H1 (cell line): ENCODE data around the gene HSCB. TPM values are rescaled to one million over a fixed set of nuclear protein-coding genes. Genes with fewer than 3 reads are reported as not detected.
"Not testable (repeated sequence)": the region's sequence is repeated elsewhere in the genome, so short reads cannot be mapped to it uniquely, and the experiment has no call there.

Experiments used
- CTCF ChIA-PET: fragments of 300-600 bp; sonication (Branson Sonifier 250); formaldehyde crosslinking; loops from one replicate; lab custom pipeline; 2021; ENCODE audit not compliant: partially characterized antibody; lab: Charles Lee
- POLR2A ChIA-PET: fragments of 300-600 bp; sonication (Branson Sonifier 250); formaldehyde crosslinking; loops from one replicate; lab custom pipeline; 2021; ENCODE audit warnings: inconsistent platforms; ENCODE audit not compliant: partially characterized antibody; lab: Charles Lee
- DNase-seq, 2 experiments: peaks; one replicate each; pipeline versions ENCODE4 v3.0.0 to v3.0.0-alpha.2; 2010 to 2022; ENCODE audit warnings: low spot score in 2 of 2, low read depth in 1 of 2, mixed read lengths in 1 of 2
- FAIRE-seq: peaks from 2 replicates; lab custom pipeline; 2011; peaks lifted over from hg19 to GRCh38; lab: Jason Lieb, UNC
- H2AFZ ChIP-seq: 2 replicates; pipeline ENCODE4 v1.8.1; 2012; ENCODE audit warnings: low read length, inconsistent platforms
- H2AK5ac ChIP-seq: 2 replicates; pipeline ENCODE4 v1.6.1; 2013; ENCODE audit warnings: low read depth, low read length
- H2BK120ac ChIP-seq: replicated peaks from 2 replicates; pipeline ENCODE3; 2013; ENCODE audit warnings: low read depth, low read length, inconsistent platforms
- H2BK12ac ChIP-seq: 2 replicates; pipeline ENCODE4 v1.6.1; 2013; ENCODE audit warnings: low read depth, low read length
- H2BK15ac ChIP-seq: 2 replicates; pipeline ENCODE4 v1.6.1; 2013; ENCODE audit warnings: low read length
- H2BK20ac ChIP-seq: 2 replicates; pipeline ENCODE4 v1.6.1; 2013; ENCODE audit warnings: low read length
- H2BK5ac ChIP-seq: 2 replicates; pipeline ENCODE4 v1.6.1; 2013; ENCODE audit warnings: low read depth, low read length
- H3K14ac ChIP-seq: 2 replicates; pipeline ENCODE4 v1.6.1; 2013; ENCODE audit warnings: inconsistent platforms; ENCODE audit not compliant: insufficient read length
- H3K18ac ChIP-seq: 2 replicates; pipeline ENCODE4 v1.6.1; 2013; ENCODE audit warnings: low read length; ENCODE audit errors: extremely low read depth
- H3K23ac ChIP-seq: 2 replicates; pipeline ENCODE4 v1.6.1; 2013; ENCODE audit warnings: inconsistent platforms; ENCODE audit not compliant: insufficient read length
- H3K23me2 ChIP-seq: 2 replicates; pipeline ENCODE4 v1.6.1; 2013; ENCODE audit warnings: low read depth, low read length
- H3K27ac ChIP-seq: 2 replicates; pipeline ENCODE4 v1.6.1; 2011; ENCODE audit warnings: low read depth, low read length, inconsistent platforms
- H3K27me3 ChIP-seq, 4 experiments: replicated peaks in 1 of 4; 1 replicate in 1 of 4; 2 replicates in 3 of 4; pipeline versions ENCODE4 v1.6.1 to v1.8.1; 2011 to 2013; ENCODE audit warnings: low read length in 3 of 4, mild to moderate bottlenecking in 3 of 4, inconsistent platforms in 2 of 4, mixed read lengths in 2 of 4, moderate library complexity in 1 of 4; ENCODE audit not compliant: control insufficient read depth in 3 of 4, insufficient read depth in 3 of 4; ENCODE audit errors: extremely low read depth in 1 of 4
- H3K36me3 ChIP-seq, 4 experiments: 2 replicates each; pipeline versions ENCODE4 v1.6.1 to v1.8.1; 2011 to 2013; ENCODE audit warnings: mild to moderate bottlenecking in 4 of 4, low read length in 3 of 4, moderate library complexity in 2 of 4, control low read depth in 1 of 4, inconsistent platforms in 1 of 4; ENCODE audit not compliant: insufficient read depth in 4 of 4, control insufficient read depth in 2 of 4
- H3K4ac ChIP-seq: replicated peaks from 2 replicates; pipeline ENCODE3; 2013; ENCODE audit warnings: low read length, low read depth, mixed read lengths, inconsistent platforms; ENCODE audit not compliant: insufficient read length
- H3K4me1 ChIP-seq, 4 experiments: replicated peaks in 1 of 4; 1 replicate in 1 of 4; 2 replicates in 3 of 4; pipeline versions ENCODE4 v1.6.1 to v1.8.1; 2011 to 2013; ENCODE audit warnings: low read length in 3 of 4, inconsistent platforms in 2 of 4, mixed read lengths in 1 of 4; ENCODE audit not compliant: insufficient read depth in 4 of 4, control insufficient read depth in 3 of 4
- H3K4me2 ChIP-seq, 2 experiments: 2 replicates each; pipeline versions ENCODE4 v1.6.1 to v1.8.1; 2011 to 2013; ENCODE audit warnings: low read depth in 2 of 2, low read length in 2 of 2, control low read depth in 1 of 2, inconsistent platforms in 1 of 2, mild to moderate bottlenecking in 1 of 2; ENCODE audit not compliant: insufficient read depth in 1 of 2
- H3K4me3 ChIP-seq, 4 experiments: fragments of 200-600, 300-600 bp in 1 of 4; sonication (generic), shearing (Covaris generic), sonication (Bioruptor Twin) in 1 of 4; 2 replicates each; pipeline versions ENCODE4 v1.5.1 to v1.8.1; 2011 to 2016; ENCODE audit warnings: low read length in 4 of 4, low read depth in 3 of 4, control low read depth in 2 of 4, inconsistent platforms in 2 of 4, mild to moderate bottlenecking in 2 of 4, mixed read lengths in 1 of 4, moderate library complexity in 1 of 4; ENCODE audit not compliant: insufficient read depth in 2 of 4; ENCODE audit errors: extremely low read depth in 1 of 4
- H3K56ac ChIP-seq: replicated peaks from 2 replicates; pipeline ENCODE3; 2013; ENCODE audit warnings: low read depth, mild to moderate bottlenecking, mixed read lengths, low read length, inconsistent platforms; ENCODE audit not compliant: insufficient read length
- H3K79me1 ChIP-seq: 2 replicates; pipeline ENCODE4 v1.6.1; 2013; ENCODE audit warnings: low read depth, low read length, control low read depth
- H3K79me2 ChIP-seq, 2 experiments: 2 replicates each; pipeline versions ENCODE4 v1.6.1 to v1.8.1; 2012 to 2013; ENCODE audit warnings: low read length in 2 of 2, mild to moderate bottlenecking in 2 of 2, inconsistent platforms in 1 of 2; ENCODE audit not compliant: insufficient read depth in 2 of 2, control insufficient read depth in 1 of 2
- H3K9ac ChIP-seq, 4 experiments: replicated peaks in 1 of 4; 1 replicate in 1 of 4; 2 replicates in 3 of 4; pipeline versions ENCODE4 v1.6.1 to v1.8.1; 2011 to 2013; ENCODE audit warnings: low read depth in 3 of 4, low read length in 3 of 4, control low read depth in 2 of 4, mild to moderate bottlenecking in 2 of 4, moderate library complexity in 2 of 4, inconsistent platforms in 1 of 4; ENCODE audit errors: extremely low read depth in 1 of 4
- H3K9me3 ChIP-seq, 2 experiments: 2 replicates each; pipeline versions ENCODE4 v1.6.1 to v1.8.1; 2012 to 2013; ENCODE audit warnings: mild to moderate bottlenecking in 2 of 2, moderate library complexity in 2 of 2, control low read depth in 1 of 2, inconsistent platforms in 1 of 2, low read depth in 1 of 2, low read length in 1 of 2, mixed read lengths in 1 of 2; ENCODE audit not compliant: insufficient read depth in 2 of 2
- H4K20me1 ChIP-seq, 2 experiments: replicated peaks in 1 of 2; 2 replicates each; pipeline versions ENCODE3 to v1.8.1; 2011 to 2013; ENCODE audit warnings: inconsistent platforms in 2 of 2, low read length in 2 of 2, mild to moderate bottlenecking in 1 of 2; ENCODE audit not compliant: insufficient read depth in 2 of 2, control insufficient read depth in 1 of 2
- H4K5ac ChIP-seq: 2 replicates; pipeline ENCODE4 v1.6.1; 2013; ENCODE audit warnings: low read length, low read depth, mixed read lengths, inconsistent platforms; ENCODE audit not compliant: insufficient read length
- H4K8ac ChIP-seq: 2 replicates; pipeline ENCODE4 v1.8.0; 2013; ENCODE audit warnings: mild to moderate bottlenecking, moderate library complexity, low read length, inconsistent platforms; ENCODE audit not compliant: insufficient read depth; ENCODE audit errors: extremely low read depth
- H4K91ac ChIP-seq: replicated peaks from 2 replicates; pipeline ENCODE3; 2013; ENCODE audit warnings: low read length, mixed read lengths, inconsistent platforms; ENCODE audit not compliant: insufficient read length
- KDM5A ChIP-seq: fragments of 200-600 bp; IDR thresholded peaks from 2 replicates; pipeline ENCODE4 v1.7.1; 2012; ENCODE audit warnings: mild to moderate bottlenecking, low read length, inconsistent platforms, mixed read lengths
- WGBS, 2 experiments: shearing (Covaris generic) in 1 of 2; methylation state at CpG; one replicate each; pipeline versions ENCODE4 v1.1.6 to v1.1.7; 2013 to 2015; ENCODE audit warnings: low lambda C conversion rate in 2 of 2, mixed read lengths in 2 of 2, inconsistent platforms in 1 of 2, low coverage in 1 of 2, missing lambda C conversion rate in 1 of 2; ENCODE audit not compliant: insufficient replicate concordance in 2 of 2, insufficient coverage in 1 of 2, insufficient read length in 1 of 2; ENCODE audit errors: extremely low coverage in 1 of 2, missing lambda C conversion rate in 1 of 2; 5-methylcytosine and 5-hydroxymethylcytosine counted together
- polyA plus RNA-seq, 7 experiments: library from polyadenylated mRNA; depleted of rRNA in 3 of 7; stranded (reverse) in 5 of 7; unstranded in 2 of 7; fragments of >200 nt in 5 of 7; fragments of 200-250 nt in 2 of 7; gene quantifications; 1 replicate in 5 of 7; 2 replicates in 1 of 7; 4 replicates in 1 of 7; pipeline versions ENCODE4 v1.2.1 to v1.2.3, GENCODE V29; 2011 to 2013; ENCODE audit warnings: missing spikeins in 2 of 7, mixed read lengths in 2 of 7
- total RNA-seq: library from RNA; stranded (reverse); fragmentation: NEBNext Ultra II Directional; extraction: Animal tissue kit (Norgen Biotek cat#: 25700); gene quantifications from 2 replicates; pipeline ENCODE4 v1.2.1, GENCODE V29; 2021

The HSCB gene
- total and polyA plus RNA-seq, 2 of the 8 experiments (the other 6 are each of a cell fraction or from before 2014, with no cell fraction given), result 14.7 to 16.6 TPM

DNA sequence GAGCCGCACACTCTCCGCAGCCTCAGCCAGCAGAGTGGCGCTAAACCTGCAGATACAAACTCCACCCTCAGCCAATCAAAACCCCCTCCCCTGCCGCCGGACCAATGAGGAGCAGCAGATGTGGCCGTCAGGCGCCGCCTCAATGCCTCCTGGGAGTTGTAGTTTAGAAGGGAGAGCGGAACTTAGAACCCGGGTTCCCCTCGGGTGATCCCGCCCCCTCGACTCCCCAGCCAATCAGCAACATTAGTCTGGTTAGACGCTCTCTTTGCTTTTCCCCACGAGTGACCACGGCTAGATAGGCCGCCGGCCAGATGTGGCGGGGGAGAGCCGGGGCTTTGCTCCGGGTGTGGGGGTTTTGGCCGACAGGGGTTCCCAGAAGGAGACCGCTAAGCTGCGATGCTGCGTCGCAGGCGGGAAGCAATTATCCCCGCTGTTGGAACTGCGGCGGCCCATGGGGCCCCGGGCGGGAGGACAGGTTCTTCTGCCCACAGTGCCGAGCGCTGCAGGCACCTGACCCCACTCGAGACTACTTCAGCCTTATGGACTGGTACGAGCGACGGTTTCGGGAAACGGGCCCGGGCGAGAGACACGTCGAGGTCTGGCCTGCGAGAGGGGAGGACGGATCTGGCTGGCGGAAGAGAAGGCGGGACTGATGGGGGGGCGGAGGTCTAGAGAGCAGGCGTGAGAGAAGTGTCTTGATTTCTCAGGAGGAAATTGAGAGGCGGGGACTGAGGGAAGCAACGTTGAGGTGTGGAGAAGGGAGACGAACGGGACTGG, at the start of gene HSCB, which contains the start of gene CHEK2 (continued):
- no peak for TF ChIP-seq KDM5A

DNA sequence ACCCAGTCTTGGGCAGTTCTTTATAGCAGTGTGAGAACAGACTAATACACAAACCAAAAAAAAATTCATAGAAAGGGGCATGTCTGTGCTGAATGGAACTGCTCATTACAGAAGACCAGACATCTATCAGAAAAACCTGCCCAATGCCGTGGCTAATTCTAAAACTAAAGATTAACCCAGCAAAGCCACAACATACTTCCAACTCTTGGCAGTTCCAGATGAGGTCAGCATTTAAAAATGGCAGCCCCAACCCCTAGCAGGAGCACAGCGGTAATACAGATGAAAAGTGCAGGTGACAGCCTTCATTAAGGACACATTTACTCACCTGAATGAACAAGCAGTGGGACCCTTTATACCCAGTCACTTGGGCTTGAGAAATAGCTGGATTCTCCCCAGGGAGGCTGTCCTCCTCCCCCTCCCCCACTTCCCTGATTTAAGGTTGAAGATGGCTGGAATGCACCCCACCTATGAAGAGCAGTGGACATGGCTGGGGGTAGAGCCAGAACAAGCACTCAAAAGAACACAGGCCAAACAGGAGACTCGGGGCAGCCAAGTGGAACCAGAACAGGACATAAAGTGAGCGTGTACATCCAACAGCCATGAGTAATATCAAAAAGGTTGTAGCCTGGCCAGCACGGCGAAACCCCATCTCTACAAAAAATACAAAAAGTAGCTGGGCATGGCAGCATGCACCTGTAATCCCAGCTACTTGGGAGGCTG, 48.6 kb upstream of the HSCB start:
- POLR2A ChIA-PET, result interaction anchor here (0.7 kb wide), 1 partner anchor 102 kb away, joined by 3 read pairs; no protein-coding TSS in a partner anchor

More for the DNA sequence above, 48.6 kb upstream of the HSCB start:
- H2BK20ac ChIP-seq, H3K79me2 ChIP-seq, H3K18ac ChIP-seq, H3K9ac ChIP-seq, H3K14ac ChIP-seq, H4K5ac ChIP-seq, H3K4ac ChIP-seq, H4K20me1 ChIP-seq, H3K27ac ChIP-seq, H2BK12ac ChIP-seq, H3K27me3 ChIP-seq, H2BK5ac ChIP-seq, H3K23me2 ChIP-seq, H2AK5ac ChIP-seq, H3K4me1 ChIP-seq, H3K23ac ChIP-seq, H2BK15ac ChIP-seq, H2BK120ac ChIP-seq, H3K9me3 ChIP-seq, H3K4me3 ChIP-seq, H3K79me1 ChIP-seq, H4K8ac ChIP-seq, H4K91ac ChIP-seq, H3K56ac ChIP-seq, DNase-seq, FAIRE-seq, H3K4me2 ChIP-seq, H2AFZ ChIP-seq: not testable (repeated sequence)
- 89% methylated on average over 6 of the region's 6 CpGs; no CpG with 5 or more reads in 1 of the 2 experiments for WGBS, 2 experiments
- CTCF ChIA-PET, result interaction anchor here (0.6 kb wide), 1 partner anchor 137 kb away, joined by 3 read pairs; no protein-coding TSS in a partner anchor
- H3K36me3 ChIP-seq, result peaks cover 0 to 14% (median 6%) of the 10 kb centered on the region in 4 experiments; a peak in 5 of 8 replicates
